HG02623 (cell line): ENCODE measurements around the gene ALDH16A1.

Source experiments
- ATAC-seq: cut with Tn5 transposase; IDR thresholded peaks from one replicate; pipeline ENCODE4 v1.9.1; 2021; ENCODE audit warnings: moderate library complexity; ENCODE audit not compliant: unreplicated experiment

The ALDH16A1 gene

DNA sequence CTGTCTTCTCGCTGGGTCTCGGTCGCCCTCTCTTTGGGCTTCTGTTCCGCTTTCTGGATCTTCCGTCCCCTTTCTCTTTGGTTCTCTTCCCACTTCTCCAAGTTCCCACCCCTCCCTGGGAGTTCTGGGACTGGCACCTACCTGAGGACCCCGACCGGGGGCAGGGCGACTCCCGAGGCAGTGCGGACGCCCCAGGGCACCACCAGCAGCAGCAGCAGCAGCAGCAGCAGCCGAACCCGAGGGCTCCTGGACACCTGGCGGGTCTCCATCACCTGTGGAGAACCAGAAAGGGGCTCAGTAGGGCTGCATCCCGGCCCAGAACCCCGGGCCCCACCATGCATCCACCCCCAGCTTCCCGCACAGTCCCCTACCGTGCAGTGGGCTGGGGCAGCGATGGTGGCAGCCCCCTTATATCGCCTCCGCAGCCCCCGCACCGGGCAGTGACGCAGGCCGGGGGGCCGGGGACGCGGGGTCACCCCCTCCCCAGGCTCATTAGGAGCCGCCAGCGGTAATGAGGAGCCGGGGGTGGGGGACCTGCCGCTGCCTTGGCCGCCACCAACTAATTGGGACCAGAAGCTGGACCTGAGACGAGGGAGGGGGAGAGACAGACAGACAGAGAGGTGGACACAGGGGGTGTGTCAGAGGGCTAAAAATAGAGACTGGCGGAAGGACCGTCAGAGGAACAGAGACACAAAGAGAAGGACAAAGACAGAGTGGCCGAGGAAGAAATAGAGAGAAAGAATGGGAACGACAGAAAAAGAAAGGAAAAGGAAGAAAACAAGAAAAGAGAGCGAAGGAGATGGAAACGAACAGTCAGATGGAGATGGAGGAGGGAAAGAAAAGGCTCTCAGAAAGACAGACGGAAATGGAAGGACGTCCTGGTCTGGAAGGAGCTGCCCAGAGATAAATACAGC is 29.7 kb upstream of the ALDH16A1 start, which contains the start of gene PTH2:
PTH2 (minus strand) TSS at position 371 of the 914 bp plus-strand sequence; CDS start at position 269, 102 bp downstream.
- no peak for ATAC-seq

DNA sequence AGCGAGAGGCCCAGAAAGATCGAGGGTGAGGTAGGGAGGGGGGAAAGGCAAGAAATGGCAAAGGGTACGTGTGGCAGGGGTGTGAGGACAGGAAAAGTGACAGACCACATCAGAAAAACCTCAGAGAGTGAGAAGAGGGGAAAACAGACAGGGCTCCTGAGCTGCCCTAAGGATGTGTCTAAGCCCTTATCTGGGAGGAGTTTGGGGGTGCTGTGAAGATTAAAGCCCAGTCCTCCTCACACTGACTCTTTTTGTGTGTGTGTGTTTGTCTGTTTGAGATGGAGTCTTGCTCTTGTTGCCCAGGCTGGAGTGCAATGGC is 29.1 kb upstream of the ALDH16A1 start:
- ATAC-seq = no peak

GRCh38 chr19:49425178-49425577 is 27.8 kb upstream of the ALDH16A1 start, which contains the start of gene GFY:
Gene GFY (plus strand): TSS chr19:49425388. CDS start chr19:49426431, 1,043 bp downstream.
- no peak for ATAC-seq

DNA sequence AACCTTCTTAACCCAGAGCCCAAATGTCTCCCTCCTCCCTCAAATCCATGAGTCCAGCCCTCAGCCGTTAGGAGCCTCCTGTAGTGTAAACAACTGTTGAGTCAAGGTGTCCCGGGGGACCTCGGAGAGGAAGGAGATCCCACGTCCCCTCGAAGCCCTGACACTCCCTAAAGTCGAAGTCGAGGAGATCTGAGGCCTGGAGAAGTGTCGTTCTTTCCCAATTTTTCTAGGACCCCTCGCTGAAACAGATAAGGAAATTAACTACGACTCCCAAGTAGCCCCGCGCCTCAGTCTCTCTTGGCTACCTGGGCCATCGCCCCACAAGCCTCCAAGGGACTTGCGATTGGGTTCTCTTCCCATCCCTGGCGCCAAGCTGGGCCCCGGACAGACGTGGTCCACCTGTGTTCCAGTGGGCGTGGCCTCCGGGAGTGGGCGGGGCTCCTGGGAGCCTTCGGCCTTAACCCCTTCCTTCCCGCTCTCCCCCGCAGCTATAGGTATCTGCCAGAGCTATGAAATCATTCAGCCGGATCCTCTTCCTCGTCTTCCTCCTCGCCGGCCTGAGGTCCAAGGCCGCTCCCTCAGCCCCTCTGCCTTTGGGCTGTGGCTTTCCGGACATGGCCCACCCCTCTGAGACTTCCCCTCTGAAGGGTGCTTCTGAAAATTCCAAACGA is 27.0 kb upstream of the ALDH16A1 start:
- no peak for ATAC-seq

DNA sequence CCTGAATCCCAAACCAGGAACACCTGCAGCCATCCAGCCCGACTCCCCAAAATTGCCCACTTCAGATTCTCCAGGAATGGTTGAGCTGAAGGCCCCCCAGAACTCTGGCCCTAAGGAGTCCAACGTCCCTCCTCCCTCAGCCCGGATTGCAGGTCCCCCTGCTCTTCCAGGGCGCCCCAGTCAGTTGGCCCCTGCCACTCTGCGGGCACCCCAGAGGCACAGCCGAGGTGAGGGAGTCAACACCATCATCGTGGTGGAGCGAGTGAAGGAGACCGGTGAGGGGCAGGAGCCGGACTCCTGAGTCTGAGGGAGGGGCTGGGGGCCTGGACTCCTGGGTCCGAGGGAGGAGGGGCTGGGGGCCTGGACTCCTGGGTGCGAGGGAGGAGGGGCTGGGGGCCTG is 25.7 kb upstream of the ALDH16A1 start:
- no peak for ATAC-seq

- ATAC-seq = no peak
Observed at GRCh38 chr19:49427855-49428546, 25.0 kb upstream of the ALDH16A1 start.

DNA sequence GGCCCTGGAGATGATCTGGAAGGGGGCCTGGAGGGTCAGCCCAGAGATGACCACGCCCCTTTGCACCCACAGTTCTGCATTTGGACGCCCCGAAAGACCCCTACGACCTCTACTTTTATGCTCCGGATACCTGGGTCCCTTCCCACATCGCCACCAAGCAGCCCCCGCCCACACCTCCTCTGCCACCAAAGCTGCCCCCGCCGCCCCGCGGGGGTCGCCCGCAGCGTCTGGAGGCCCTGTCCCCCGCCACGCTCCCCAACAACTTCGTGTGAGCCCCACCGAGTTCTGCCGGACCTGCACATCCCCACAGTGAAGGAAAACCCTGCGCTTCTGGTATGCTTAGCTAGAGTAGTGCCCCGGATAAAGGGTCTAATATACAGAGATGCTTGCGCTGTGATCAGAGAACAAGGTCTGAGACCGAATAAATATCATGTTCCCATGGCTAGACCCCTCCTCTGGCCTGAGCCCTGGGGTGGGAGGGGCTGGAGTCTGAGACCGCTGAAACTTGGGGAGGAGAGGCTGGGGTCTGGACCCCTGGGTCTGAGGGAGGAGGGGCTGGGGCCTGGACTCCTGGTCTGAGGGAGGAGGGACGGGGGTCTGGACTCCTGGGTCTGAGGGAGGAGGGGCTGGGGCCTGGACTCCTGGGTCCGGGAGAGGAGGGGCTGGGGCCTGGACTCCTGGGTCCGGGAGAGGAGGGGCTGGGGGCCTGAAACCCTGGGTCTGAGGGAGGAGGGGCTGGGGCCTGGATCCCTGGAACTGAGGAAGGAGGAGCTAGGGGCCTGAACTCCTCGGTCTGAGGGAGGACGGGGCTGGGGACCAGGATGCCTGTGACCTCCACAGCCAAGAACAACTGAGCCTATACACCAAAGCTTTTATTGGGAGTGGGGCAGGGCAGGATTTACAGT is 24.2 kb upstream of the ALDH16A1 start:
- ATAC-seq = no peak

- ATAC-seq = no peak
Observed at GRCh38 chr19:49430172-49430677, 22.8 kb upstream of the ALDH16A1 start.

DNA sequence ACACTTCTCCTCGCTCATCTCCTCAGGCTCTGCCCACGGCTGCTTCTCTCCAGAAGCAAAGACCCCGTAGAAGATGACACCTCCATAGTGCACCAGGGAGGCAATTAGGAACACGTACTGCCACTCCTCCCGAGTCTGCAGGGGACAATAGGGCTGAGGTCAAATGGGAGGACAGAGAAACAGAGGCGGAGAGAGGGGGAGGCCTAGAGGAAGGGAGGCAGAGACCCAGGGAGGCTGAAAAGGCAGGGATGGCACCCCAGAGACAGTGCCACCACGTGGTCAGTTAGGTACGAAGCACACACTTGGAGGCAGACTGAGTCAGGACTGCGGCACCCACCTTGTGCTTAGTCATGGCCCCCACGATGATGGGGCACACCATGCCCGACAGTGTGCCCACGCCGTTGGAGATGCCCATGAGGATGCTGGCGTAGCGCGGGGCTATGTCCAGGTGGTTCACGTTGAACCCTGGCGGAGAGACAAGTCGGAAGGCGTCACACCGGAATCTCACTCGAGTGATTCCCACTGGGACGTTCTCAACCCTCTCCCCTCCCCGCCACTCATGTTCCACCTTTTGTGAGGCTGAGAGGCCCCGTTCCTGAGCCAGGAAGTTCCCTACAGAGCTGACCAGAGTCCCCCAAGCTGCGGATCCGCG is 22.2 kb upstream of the ALDH16A1 start:
- ATAC-seq = no peak

DNA sequence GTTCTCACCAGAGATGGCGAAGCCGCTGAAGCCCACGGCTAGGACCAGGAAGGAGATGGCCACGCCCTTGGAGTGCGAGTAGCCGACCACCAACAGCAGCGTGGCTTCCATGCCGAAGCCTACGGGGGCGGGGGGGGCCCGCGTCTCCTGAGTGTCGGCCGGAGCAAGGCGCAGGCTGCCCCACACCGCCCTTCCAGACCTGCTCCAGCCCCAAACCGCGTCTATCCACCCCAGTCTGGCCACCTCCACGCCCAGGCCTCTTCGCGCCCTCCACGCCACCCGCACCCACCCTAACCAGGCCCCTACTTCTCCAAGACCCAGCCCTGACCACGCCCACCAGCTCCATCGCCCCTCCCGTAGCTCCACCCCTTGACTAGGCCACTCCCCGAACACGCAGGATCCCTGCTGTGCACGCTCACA is 21.7 kb upstream of the ALDH16A1 start:
- no peak for ATAC-seq

DNA sequence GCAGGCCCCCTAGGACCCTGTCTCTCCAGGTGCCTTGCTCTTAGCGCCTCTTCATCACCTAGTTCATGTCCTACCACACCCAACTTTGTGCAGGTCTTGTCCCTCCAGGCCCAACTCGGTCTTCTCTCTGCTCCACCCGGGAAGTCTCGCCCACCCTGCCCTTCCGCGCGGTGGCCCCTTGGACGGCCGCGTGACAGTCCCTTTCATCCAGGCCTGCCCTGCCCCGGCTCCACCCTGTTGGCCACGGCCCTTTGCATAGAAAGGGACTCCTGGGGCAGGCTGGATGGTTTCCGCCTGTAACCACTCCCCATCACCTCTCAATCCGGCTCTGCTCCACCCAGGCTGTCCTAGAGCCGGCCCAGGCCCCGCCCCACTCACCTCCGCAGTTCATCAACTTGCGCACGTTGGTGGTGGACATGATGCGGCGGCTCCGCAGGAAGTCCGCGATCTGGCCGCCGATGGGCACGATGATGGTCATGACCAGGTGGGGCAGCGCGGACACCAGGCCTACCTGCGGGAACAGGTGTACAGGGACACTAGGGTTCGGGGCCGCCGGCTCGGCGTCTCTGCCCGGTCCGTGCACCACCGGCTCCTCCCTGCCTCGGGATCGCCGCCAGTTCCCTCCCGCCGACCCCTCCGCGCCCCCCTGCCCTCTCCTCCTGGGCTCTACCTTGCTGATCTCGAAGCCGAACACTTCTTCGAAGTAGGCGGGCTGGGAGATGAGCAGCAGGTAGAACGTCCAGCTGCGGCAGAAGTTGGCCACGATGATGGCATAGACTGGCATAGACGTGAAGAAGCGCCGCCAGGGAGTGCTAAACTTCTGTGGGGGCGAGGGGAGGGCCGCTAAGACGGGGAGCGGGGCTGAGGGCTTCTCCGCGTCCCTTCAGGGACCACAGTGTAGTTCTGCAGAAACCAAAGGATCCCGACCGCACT is 20.6 kb upstream of the ALDH16A1 start:
- no peak for ATAC-seq

DNA sequence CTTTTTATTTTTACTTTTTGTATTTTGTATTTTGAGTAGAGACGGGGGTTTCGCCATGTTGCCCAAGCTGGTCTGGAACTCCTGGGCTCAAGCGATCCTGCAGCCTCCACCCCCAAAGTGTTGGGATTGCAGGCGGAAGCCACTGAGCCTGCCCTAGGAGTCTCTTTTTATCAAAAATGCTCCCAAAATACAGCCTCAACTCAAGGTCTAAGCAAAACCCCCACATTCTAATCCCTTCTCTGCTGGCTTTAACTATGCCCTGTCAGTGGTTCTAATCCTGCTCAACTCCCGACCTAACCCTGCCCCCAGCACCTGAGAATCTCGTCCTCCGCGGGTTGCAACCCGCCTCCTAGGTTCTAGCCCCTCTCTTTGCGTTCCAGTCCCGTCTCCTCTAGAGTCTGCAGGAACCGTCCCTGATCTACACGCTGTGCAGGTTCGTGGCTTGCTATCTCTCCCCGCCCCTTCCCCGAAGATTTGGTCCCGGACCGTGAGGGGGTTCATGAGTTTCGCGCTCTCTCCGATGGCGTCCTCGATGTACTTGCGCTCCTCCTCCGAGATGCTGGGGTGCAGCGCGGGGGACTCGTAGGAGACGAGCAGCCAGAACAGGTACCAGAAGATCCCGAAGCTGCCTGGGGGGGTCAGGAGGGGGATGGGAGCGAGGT is 19.7 kb upstream of the ALDH16A1 start:
- ATAC-seq = no peak

DNA sequence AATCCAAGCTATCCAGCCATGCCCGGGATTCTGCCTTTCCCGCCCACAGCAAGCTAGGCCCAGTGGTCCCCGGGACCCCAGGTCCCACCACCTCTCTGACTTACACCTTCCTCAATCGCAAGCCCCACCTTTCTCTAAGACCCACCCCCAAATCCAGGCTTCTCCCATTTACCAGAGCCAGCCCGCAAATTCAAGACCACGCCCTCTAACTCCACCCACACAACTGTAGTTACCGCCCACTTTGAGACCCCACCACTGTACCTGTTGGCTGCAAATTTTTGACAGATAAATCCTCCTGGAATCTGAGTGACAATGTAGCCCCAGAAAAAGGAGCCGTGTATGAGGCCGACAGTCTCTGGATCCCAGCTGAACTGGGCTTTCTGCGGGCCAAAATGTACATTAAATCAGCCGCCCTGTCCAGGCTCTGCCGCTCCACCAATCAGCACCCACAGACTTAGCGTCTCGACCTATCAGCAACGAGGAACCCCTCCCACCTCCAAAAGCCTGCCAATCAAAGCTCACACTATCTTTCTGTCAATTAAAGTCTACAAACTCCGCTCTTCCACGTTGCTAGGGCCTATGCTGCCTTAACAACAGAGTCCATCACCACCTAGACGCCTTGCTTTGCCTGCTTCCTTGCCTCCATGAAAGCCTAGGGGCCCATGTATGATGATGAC is 18.0 kb upstream of the ALDH16A1 start:
- ATAC-seq = no peak

DNA sequence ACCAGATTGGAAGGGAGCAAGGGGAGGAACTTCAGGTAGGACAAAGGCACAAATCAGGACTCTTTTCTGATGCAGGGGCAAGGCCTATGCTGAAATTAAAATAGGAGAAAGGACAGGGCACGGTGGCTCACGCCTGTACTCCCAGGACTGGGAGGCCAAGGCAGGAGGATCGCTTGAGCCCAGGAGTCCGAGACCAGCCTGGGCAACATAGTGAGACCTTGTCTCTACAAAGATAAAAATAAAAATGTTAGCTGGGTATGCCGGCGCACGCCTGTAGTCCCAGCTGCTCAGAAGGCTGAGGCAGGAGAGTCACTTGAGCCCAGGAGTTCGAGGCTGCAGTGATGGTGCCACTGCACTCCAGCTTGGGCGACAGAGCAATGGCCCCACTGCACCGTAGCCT is 17.4 kb upstream of the ALDH16A1 start:
- no peak for ATAC-seq

DNA sequence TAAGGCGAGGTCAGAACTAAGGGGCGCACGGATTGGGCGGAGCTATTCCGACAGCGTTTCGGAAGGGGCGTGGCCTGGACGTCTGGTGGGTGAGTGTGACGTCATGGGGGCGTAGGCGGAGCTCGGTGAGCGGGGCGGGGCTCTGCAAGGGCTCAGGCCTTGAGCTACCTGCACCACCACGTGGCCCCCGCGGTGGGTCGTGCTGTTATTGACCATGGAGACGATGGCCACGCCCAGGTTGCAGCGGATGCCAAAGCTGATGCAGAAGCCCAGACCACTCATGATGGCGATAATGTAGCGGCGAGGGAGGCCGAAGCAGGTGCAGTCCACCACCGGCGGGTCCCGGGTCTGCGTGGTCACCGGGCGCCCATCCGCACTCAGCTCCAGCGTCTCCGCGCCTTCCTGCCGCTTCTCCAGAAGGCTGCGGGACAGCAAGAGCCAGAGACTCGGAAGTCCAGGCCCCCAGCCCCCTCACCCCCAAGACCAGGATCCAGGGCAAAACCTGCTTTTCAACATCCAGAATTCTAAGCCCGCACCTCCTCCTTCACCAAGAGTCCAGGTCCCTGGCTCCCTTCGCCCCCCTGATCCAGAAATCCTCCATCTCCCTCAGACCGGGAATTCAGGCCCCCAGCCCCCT is 16.5 kb upstream of the ALDH16A1 start:
- no peak for ATAC-seq

GRCh38 chr19:49437231-49437630 is 15.8 kb upstream of the ALDH16A1 start:
- no peak for ATAC-seq

DNA sequence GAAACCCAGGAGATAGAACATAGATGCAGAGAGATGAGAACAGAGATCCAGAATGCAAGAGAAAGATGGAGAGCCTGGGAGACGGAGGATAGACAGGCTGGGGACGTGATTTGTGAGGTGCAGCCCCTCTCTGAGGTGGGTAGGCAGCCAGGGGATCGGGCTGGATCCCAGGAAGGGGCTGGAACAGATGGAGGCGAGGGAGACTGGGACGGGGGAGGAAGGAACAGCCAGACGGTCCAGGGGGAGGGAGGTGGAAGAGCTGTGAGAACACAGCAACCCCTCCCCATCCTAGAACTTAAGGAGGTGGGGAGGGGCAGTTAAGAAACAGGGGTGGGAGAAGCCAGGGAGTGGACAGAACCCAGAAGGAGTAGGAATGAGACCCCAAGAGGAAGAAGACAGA is 14.8 kb upstream of the ALDH16A1 start:
- ATAC-seq = no peak
